WTC11 (cell line): Measurements from ENCODE around the gene ARHGAP45. TPM values are rescaled to one million over a fixed set of nuclear protein-coding genes. Genes with fewer than 3 reads are reported as not detected.

Experiments
- ARID4B ChIP-seq: sonication (generic); formaldehyde crosslinking; IDR thresholded peaks from 2 replicates; pipeline ENCODE4 v1.8.0; 2023; ENCODE audit warnings: missing genetic modification reagents, mild to moderate bottlenecking, borderline replicate concordance
- E2F5 ChIP-seq: sonication (generic); formaldehyde crosslinking; IDR thresholded peaks from 2 replicates; pipeline ENCODE4 v1.8.1; 2022; ENCODE audit warnings: mild to moderate bottlenecking, moderate library complexity, missing genetic modification reagents
- ESRRA ChIP-seq: sonication (generic); formaldehyde crosslinking; IDR thresholded peaks from 2 replicates; pipeline ENCODE4 v1.8.1; 2022; ENCODE audit warnings: mild to moderate bottlenecking, missing genetic modification reagents, borderline replicate concordance
- FOXK1 ChIP-seq: sonication (generic); formaldehyde crosslinking; IDR thresholded peaks from 2 replicates; pipeline ENCODE4 v1.8.0; 2022; ENCODE audit warnings: mild to moderate bottlenecking, moderate library complexity, missing genetic modification reagents
- GTF2I ChIP-seq: fragments of 250-450 bp; sonication (Bioruptor Pico); conservative IDR thresholded peaks from 2 replicates; pipeline ENCODE4 v1.4.0; 2021; ENCODE audit warnings: mild to moderate bottlenecking
- HMGXB4 ChIP-seq: sonication (generic); formaldehyde crosslinking; IDR thresholded peaks from 2 replicates; pipeline ENCODE4 v1.8.1; 2023; ENCODE audit warnings: mild to moderate bottlenecking, moderate library complexity, missing genetic modification reagents
- IRF1 ChIP-seq: sonication (generic); formaldehyde crosslinking; IDR thresholded peaks from 2 replicates; pipeline ENCODE4 v1.8.0; 2023; ENCODE audit warnings: missing genetic modification reagents
- KAT7 ChIP-seq: sonication (generic); formaldehyde crosslinking; IDR thresholded peaks from 2 replicates; pipeline ENCODE4 v1.8.1; 2023; ENCODE audit warnings: missing genetic modification reagents, mild to moderate bottlenecking, borderline replicate concordance
- MXD4 ChIP-seq: fragments of 250-450 bp; sonication (Bioruptor Pico); IDR thresholded peaks from 2 replicates; pipeline ENCODE4 v1.8.0; 2021; ENCODE audit warnings: mild to moderate bottlenecking, moderate library complexity, borderline replicate concordance
- MYBL2 ChIP-seq: sonication (generic); formaldehyde crosslinking; IDR thresholded peaks from 2 replicates; pipeline ENCODE4 v1.8.1; 2023; ENCODE audit warnings: mild to moderate bottlenecking, moderate library complexity, missing genetic modification reagents
- RELA ChIP-seq: sonication (generic); formaldehyde crosslinking; IDR thresholded peaks from 2 replicates; pipeline ENCODE4 v1.8.1; 2022; ENCODE audit warnings: missing genetic modification reagents, mild to moderate bottlenecking, borderline replicate concordance
- SMAD3 ChIP-seq: sonication (generic); formaldehyde crosslinking; IDR thresholded peaks from 2 replicates; pipeline ENCODE4 v1.8.0; 2022; ENCODE audit warnings: missing genetic modification reagents, mild to moderate bottlenecking, borderline replicate concordance
- STAT6 ChIP-seq: sonication (generic); formaldehyde crosslinking; conservative IDR thresholded peaks from 2 replicates; pipeline ENCODE4 v1.8.1; 2023; ENCODE audit warnings: mild to moderate bottlenecking, low read depth, missing genetic modification reagents, moderate library complexity
- TEAD1 ChIP-seq: sonication (generic); formaldehyde crosslinking; IDR thresholded peaks from 2 replicates; pipeline ENCODE4 v1.8.0; 2022; ENCODE audit warnings: mild to moderate bottlenecking, missing genetic modification reagents
- TEAD4 ChIP-seq: sonication (generic); formaldehyde crosslinking; IDR thresholded peaks from 2 replicates; pipeline ENCODE4 v1.8.0; 2022; ENCODE audit warnings: mild to moderate bottlenecking, missing genetic modification reagents
- USF1 ChIP-seq: sonication (generic); formaldehyde crosslinking; IDR thresholded peaks from 2 replicates; pipeline ENCODE4 v1.8.0; 2022; ENCODE audit warnings: mild to moderate bottlenecking, missing genetic modification reagents
- USF2 ChIP-seq: sonication (generic); formaldehyde crosslinking; IDR thresholded peaks from 2 replicates; pipeline ENCODE4 v1.8.1; 2023; ENCODE audit warnings: mild to moderate bottlenecking, missing genetic modification reagents, moderate library complexity
- ZNF263 ChIP-seq: sonication (generic); formaldehyde crosslinking; IDR thresholded peaks from 2 replicates; pipeline ENCODE4 v1.8.1; 2022; ENCODE audit warnings: low read depth, mild to moderate bottlenecking, moderate library complexity, missing genetic modification reagents
- ZSCAN18 ChIP-seq: fragments of 250-450 bp; sonication (Bioruptor Pico); IDR thresholded peaks from 2 replicates; pipeline ENCODE4 v2.1.2; 2022; ENCODE audit warnings: mild to moderate bottlenecking, moderate library complexity
- total RNA-seq: library from RNA; stranded (reverse); gene quantifications from 3 replicates; pipeline ENCODE4 v1.2.3, GENCODE V29; 2021

Gene ARHGAP45
- total RNA-seq, 1 experiment from 2014 or later: 40.9 TPM

GRCh38 chr19:1064661-1065605 is 2.0 kb upstream of the ARHGAP45 start (continued):
- TF ChIP-seq GTF2I (no peak), KAT7 (CRISPR knock-in tag) (0 out of 2 replicates have a peak, but pooled peaks have one; percentile 74), TEAD4 (CRISPR knock-in tag) (0 out of 2 replicates have a peak, but pooled peaks have one; percentile 39), ZSCAN18 (CRISPR knock-in tag) (no peak), MYBL2 (CRISPR knock-in tag) (no peak; the same call in 1 of the 2 replicates), RELA (CRISPR knock-in tag) (peak; percentile 84; the same call in 1 of the 2 replicates), SMAD3 (CRISPR knock-in tag) (no peak), ARID4B (CRISPR knock-in tag) (peak; percentile 84; the same call in 1 of the 2 replicates), HMGXB4 (CRISPR knock-in tag) (peak; percentile 96), ZNF263 (CRISPR knock-in tag) (peak; percentile 63), FOXK1 (CRISPR knock-in tag) (peak; percentile 81), E2F5 (peak; percentile 90), USF1 (CRISPR knock-in tag) (peak; percentile 61), USF2 (CRISPR knock-in tag) (peak; percentile 33; the same call in 1 of the 2 replicates), IRF1 (CRISPR knock-in tag) (peak; percentile 70; the same call in 1 of the 2 replicates), STAT6 (CRISPR knock-in tag) (peak; percentile 31; the same call in 1 of the 2 replicates), TEAD1 (CRISPR knock-in tag) (peak; percentile 85), MXD4 (CRISPR knock-in tag) (no peak), ESRRA (peak; percentile 72; the same call in 1 of the 2 replicates)
- TF ChIP-seq, all 79 proteins: peak for 32
